ENCODE results near the gene PJA1.

Gene PJA1

DNA sequence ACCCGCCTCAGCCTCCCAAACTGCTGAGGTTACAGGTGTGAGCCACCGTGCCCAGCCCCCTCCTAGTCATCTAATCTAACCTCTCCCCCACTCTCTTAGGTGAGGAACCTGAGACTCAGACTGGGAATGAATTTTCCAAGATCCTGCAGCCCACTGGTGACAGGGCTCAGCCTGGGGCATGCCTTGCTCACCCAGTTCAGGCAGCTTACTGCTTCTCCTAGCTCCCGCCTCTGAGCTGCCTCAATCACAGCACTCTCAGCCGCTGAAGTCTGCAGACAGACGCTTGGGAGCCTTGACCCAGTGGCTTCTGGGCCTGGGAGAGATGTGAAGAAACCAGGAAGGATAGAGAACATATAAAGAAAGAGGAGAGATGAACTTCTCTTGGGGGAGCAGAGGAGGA is 24.4 kb downstream of the PJA1 start:
- DNase-seq, result no peak

- DNase-seq, result no peak
Observed at GRCh38 chrX:69139516-69139915, 25.7 kb downstream of the PJA1 start.

- DNase-seq, result no peak
Observed at GRCh38 chrX:69138512-69138911, 26.7 kb downstream of the PJA1 start.

- DNase-seq, result no peak
Observed at GRCh38 chrX:69138118-69138390, 27.2 kb downstream of the PJA1 start.

- DNase-seq, result no peak
Observed at GRCh38 chrX:69137371-69138117, 27.7 kb downstream of the PJA1 start.

DNA sequence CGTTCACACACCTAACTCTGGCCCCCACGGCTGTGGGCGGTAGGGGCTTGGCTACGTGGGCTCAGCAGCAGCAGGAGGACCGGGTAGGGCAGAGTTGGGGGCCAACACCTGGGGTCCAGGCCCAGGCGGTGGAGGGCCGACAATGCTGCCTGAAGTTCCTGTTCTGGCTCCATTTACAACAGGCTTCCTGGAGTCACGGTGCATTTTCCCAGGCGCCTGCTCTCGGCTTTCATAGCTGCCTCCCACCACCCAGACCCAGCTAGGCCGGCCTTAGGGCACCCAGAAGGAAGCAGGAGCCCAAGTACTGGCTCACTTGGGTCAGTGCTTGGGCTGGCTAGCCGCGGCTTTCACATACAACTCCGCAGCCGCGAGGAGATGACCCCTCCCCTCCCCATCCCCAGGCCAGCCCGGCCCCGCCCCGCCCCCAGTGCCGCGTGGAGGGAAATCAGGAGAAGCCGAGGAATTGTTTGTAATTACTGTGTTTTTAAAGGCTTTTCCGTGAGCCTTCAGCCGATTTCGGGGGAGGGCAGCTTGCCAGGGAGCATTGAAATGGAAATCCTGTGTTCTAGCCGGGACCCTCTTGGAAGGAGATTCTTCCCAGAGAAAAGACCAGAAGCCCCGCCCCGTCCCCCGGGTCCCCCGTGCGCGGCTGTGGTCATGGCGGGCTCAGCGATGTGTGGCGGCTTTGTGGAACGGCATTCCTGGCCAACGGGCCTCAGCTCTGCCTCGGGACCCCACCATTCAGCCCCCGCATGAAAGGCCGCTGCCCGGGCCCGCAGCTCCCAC is 28.5 kb downstream of the PJA1 start:
- DNase-seq, result no peak

GRCh38 chrX:69133921-69134542 is 31.2 kb downstream of the PJA1 start:
- no peak for DNase-seq

DNA sequence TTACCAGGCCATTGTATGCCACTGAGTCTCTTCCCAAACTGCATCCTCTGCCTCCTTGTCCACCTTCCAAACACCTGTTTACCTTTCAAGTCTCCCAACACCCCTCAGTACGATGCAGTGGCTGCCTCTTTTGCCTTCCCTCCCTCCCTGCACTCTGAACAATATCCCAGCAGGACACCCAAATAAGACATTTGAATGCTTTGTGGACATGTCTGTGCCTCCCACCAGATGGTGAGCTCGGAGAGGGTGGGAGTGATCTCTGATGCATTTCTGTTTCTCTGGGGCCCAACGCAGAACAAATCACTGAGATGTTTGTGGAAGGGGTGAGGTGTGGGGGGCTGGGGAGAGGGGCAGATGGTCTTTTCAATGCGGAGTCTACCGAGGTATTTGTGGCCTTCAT is 33.4 kb downstream of the PJA1 start:
- DNase-seq, result no peak

DNA sequence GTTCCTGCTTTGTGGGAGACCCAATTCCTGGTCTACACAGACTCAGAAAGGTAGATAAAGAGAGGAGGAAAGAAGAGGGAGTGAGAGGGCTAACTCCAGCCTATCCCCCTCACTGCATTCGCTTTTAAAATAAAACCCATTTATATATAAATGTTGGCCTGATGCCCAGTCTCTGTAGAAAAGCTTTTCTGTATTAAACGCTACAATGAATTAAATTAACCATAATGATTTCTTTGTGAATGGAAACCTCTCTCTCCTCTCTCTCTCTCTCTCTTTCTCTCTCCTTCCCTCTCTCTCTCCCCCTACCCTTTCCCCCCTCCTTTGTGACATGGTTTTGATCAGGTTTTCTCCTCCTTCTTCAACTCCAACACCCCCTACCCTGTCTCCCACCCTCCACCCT is 34.8 kb downstream of the PJA1 start:
- DNase-seq, result no peak

DNA sequence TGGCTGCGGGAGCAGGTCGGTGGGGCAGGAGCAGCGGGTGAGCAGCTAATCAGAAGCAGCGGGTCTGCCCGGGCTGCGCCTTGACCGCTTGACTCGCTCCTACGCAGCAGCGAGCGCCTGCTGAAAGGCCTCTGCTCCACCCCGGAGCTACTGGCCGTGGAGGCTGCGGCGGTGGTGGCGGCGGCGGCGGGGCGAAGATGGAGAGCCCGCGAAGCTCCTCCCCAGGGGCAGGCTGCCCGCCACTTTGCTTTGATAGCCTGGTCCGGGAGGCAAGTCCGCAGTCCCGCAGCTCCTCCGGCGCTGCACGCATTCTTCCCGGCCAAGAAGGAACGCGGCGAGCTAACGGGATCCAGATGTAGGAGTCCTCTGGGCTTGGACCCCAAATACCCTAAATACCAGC is 36.7 kb downstream of the PJA1 start:
- no peak for DNase-seq

DNA sequence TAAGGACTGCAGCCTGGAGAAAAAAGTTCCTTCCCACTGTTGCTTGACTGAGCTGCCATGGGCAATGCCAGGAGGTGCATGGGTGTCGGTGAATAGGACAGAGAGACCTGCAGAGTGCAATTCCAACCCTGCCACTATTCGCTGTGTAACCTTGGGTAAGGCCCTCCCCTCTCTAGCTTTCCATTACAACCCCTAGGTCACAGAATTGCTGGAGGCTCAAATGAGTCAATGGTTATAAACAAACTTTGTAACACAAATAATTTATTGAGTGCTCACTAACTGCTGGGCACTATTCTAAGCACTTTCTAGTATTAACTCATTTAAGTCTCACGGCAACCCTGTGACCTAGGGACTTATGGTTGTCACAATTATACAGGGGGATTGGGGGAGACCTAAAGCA is 37.8 kb downstream of the PJA1 start:
- no peak for DNase-seq

- no peak for DNase-seq
Observed at GRCh38 chrX:69126642-69127041, 38.6 kb downstream of the PJA1 start.

GRCh38 chrX:69125094-69125493 is 40.2 kb downstream of the PJA1 start:
- no peak for DNase-seq

DNA sequence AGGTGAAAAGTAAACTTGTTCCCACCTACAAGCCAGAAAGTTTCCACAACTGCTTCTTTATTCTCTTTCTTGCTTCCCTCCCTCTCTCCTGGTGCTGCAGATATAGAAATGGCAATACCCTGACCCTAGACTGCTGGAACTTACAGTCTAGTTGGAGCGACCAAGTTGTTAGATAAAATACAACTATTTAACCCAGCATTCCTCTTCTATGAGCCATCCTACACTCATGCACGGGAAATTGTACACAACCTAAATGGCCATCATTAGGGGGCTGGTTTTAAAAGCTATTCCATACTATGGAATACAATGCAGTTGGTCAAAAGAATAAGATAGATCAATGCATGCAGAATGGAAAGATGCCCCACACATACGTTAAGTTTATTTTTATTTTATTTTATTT is 41.1 kb downstream of the PJA1 start:
- no peak for DNase-seq

DNA sequence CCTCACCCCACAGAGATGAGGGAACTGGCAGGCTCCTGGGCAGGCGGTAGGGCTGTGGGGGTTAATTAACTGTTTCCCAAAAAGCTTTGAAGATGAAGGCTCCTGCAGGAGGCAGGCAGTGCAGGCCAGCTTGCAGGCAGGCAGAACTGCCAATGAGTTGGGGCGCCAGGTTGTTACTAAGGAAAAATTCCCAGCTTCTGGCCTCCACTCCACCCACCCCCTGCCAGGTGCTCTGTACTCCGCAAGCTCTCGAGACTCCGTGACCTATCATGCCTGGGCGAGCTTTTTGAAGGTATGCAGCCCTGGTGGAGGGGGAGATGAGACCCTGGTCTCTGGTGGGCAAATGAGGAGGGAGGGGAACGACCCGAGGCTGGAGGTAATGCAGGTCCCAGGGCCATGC is 41.8 kb downstream of the PJA1 start:
- DNase-seq, result no peak

- DNase-seq, result no peak
Observed at GRCh38 chrX:69121321-69122000, 43.8 kb downstream of the PJA1 start.

- DNase-seq, result no peak
Observed at GRCh38 chrX:69120476-69120875, 44.8 kb downstream of the PJA1 start.

GRCh38 chrX:69119122-69119521 is 46.1 kb downstream of the PJA1 start:
- DNase-seq, result peak; percentile 19

- no peak for DNase-seq
Observed at GRCh38 chrX:69117876-69118526, 47.3 kb downstream of the PJA1 start.

DNA sequence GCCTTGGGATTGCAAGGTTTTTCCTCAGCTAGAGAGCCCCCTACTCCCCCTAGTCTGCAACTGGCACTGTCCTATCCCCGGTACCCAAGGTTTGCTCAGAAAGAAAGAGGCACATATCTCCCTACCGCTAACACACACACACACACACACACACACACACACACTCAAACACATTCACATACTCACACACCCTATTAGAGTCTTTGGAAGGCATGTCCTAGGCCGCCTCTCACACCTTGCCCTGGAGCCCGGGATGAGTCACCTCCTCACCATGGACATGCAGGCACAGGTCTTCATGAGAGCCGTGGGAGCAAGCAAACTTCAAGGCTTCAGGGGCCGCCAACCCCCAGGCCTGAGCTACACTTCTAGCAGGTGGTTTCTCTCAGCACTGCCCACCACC is 49.2 kb downstream of the PJA1 start:
- DNase-seq, result no peak

DNA sequence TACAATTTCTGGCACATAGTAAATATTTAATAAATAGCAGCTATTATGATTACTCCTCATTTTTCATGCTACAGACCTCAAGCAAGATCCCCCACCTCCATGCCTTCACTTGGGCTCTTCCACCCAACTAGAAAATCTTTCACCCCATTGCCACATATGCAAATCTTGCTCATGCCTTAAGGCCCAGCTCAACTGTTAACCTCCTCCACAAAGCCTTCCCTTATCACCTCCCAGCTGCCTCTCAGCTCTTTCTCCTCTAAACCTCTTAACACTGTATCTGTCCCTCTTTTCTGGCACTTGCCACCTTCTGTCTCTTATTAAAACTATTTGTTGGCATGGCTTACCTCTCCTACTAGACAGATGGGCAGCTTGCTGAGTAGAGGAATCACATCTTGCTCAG is 51.5 kb downstream of the PJA1 start:
- no peak for DNase-seq
